Measurements from ENCODE around the gene ZNF407. TPM values are rescaled to one million over a fixed set of nuclear protein-coding genes. Genes with fewer than 3 reads are reported as not detected.

The ZNF407 gene
- total and polyA plus RNA-seq, 2 experiments from 2014 or later = 2.1 to 10.4 TPM

GRCh38 chr18:74892066-74892627 lies 294.5 kb downstream of the ZNF407 start:
- H3K27ac Mint-ChIP-seq = peak overlapping the region; percentile 80; the same call in 1 of the 2 replicates
- H3K27ac ChIP-seq (ENCODE audit: low read depth) = no peak overlapping the region

More at GRCh38 chr18:74892066-74892627, 294.5 kb downstream of the ZNF407 start:
- TF ChIP-seq ZNF462 (CRISPR knock-in tag; IDR thresholded peaks at IDR 0.05) (no peak), EZH2phosphoT487 (IDR thresholded peaks at IDR 0.05; ENCODE audit: unreplicated experiment) (no peak), ZNF331 (CRISPR knock-in tag; IDR thresholded peaks at IDR 0.05; ENCODE audit: low read depth) (no peak)
- H3K4me3 Mint-ChIP-seq = no peak overlapping the region
- Histone ChIP-seq H3K36me3 (ENCODE audit: insufficient read depth) (no peaks in the 10 kb centered on the region), H3K27me3 (ENCODE audit: insufficient read depth) (no peaks in the 10 kb centered on the region), H3K4me2 (no peak overlapping the region), H3K9me2 (ENCODE audit: insufficient read depth) (no peaks in the 10 kb centered on the region), H3K4me1 (ENCODE audit: insufficient read depth) (no peaks in the 10 kb centered on the region), H2AFZ (no peak overlapping the region), H4K20me1 (replicated peaks; ENCODE audit: insufficient read depth) (no peaks in the 10 kb centered on the region), H3K4me3 (no peak overlapping the region), H3F3A (replicated peaks; ENCODE audit: low read depth) (no peaks in the 10 kb centered on the region), H3K79me2 (replicated peaks; ENCODE audit: insufficient read depth) (no peaks in the 10 kb centered on the region)
- DNase-seq (ENCODE audit: low spot score) (no peak), ATAC-seq (peak; percentile 51; the same call in 2 of the 3 replicates)
- no peaks in the 10 kb centered on the region for H3K9me3 Mint-ChIP-seq
- H3K4me1 Mint-ChIP-seq = peaks cover 8% of the 10 kb centered on the region; the same call in 1 of the 3 replicates
- no peaks in the 10 kb centered on the region for H3K36me3 Mint-ChIP-seq (ENCODE audit: low read depth)
- peaks cover 2% of the 10 kb centered on the region for H3K27me3 Mint-ChIP-seq (ENCODE audit: insufficient read depth, low read depth, poor library complexity)
